ENCODE measurements around the gene ARHGAP6.

ARHGAP6 gene

DNA sequence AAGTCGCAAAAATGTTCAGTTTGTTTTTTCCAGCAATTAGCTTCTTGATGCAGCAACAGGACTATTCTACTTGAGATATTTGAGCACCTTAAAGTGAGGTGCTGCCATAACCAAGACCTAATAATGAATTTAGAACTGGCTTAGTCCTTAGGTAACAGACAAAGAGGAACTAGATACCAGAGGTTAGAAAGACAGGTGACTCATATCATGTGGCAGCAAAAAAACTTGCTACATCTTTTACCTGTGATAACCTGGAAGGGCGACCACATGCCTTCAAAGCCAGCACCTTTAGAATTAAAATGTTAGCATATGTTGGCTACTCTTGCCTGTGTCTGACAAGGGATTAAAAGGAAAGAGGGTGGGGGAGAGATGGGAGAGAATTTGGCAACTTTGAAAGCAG lies 90.4 kb downstream of the ARHGAP6 start:
- FAIRE-seq: no peak

- FAIRE-seq: no peak
These were observed 98.0 kb downstream of the ARHGAP6 start for GRCh38 chrX:11567528-11568220.

GRCh38 chrX:11566789-11567188 lies 98.9 kb downstream of the ARHGAP6 start:
- FAIRE-seq: no peak

GRCh38 chrX:11566173-11566572 lies 99.5 kb downstream of the ARHGAP6 start:
- FAIRE-seq: no peak

DNA sequence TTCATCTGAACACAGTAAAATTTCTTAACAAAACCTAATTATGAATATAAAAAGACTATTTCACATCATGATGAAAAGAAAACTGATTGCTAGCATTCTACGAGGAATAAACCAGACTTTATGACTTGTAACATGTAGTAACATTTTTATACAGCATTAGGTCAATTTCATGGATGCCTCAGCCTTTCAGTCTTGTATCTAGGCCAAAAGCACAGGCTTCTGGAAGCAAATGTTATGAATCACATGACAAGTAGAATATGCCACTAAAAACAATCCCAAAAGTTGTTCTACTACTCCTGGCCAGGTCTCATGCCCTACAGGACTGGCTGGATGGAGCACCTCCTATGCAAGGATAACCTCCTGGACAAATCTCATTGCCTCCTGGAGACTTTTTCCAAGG lies 101.2 kb downstream of the ARHGAP6 start:
- FAIRE-seq: no peak

- no peak for FAIRE-seq
These were observed 103.2 kb downstream of the ARHGAP6 start for GRCh38 chrX:11562570-11562969.

GRCh38 chrX:11558972-11559371 lies 106.7 kb downstream of the ARHGAP6 start:
- no peak for FAIRE-seq

GRCh38 chrX:11557120-11557519 lies 108.6 kb downstream of the ARHGAP6 start:
- FAIRE-seq: peak; percentile 47

DNA sequence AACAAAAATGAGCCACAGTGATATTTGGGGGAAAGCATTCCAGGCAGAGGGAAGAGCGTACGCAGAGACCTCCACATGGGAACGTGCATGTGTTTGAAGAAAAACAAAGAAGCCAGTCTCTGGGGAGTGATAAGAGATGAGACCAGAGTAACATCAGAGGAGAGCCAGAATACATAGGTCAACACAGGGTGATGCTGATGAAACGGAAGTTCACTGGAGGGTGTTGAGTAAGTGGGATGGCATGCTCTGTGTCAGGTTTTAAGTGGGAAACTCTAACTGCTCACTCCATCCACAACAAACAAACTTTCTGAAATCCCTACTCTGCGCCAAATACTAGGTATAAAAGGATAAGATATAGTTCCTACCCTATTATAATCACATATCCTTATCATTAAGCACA lies 110.0 kb downstream of the ARHGAP6 start:
- FAIRE-seq: no peak

GRCh38 chrX:11553594-11553993 lies 112.1 kb downstream of the ARHGAP6 start:
- no peak for FAIRE-seq

GRCh38 chrX:11551151-11551550 lies 114.6 kb downstream of the ARHGAP6 start:
- no peak for FAIRE-seq

- no peak for FAIRE-seq
These were observed 118.8 kb downstream of the ARHGAP6 start for GRCh38 chrX:11546917-11547316.

DNA sequence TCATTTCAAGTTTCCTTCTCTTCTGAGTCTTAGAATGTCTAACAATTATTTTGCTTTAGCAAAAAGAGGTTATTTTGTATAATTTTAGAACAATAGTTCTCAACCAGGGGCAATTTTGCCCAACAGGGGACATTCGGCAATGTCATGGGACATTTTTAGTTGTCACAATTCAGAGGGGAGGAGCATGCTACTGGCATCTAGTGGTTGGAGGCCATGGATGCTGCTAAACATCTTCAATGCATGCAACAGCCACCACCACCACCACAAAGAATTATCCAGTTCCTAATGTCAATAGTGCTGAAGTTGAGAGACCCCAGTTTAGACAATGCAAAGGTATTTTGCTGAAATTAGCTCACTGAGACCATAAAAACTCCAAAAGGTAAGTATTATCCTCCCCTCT lies 122.5 kb downstream of the ARHGAP6 start:
- FAIRE-seq: no peak

GRCh38 chrX:11541510-11541909 lies 124.2 kb downstream of the ARHGAP6 start:
- FAIRE-seq: no peak

DNA sequence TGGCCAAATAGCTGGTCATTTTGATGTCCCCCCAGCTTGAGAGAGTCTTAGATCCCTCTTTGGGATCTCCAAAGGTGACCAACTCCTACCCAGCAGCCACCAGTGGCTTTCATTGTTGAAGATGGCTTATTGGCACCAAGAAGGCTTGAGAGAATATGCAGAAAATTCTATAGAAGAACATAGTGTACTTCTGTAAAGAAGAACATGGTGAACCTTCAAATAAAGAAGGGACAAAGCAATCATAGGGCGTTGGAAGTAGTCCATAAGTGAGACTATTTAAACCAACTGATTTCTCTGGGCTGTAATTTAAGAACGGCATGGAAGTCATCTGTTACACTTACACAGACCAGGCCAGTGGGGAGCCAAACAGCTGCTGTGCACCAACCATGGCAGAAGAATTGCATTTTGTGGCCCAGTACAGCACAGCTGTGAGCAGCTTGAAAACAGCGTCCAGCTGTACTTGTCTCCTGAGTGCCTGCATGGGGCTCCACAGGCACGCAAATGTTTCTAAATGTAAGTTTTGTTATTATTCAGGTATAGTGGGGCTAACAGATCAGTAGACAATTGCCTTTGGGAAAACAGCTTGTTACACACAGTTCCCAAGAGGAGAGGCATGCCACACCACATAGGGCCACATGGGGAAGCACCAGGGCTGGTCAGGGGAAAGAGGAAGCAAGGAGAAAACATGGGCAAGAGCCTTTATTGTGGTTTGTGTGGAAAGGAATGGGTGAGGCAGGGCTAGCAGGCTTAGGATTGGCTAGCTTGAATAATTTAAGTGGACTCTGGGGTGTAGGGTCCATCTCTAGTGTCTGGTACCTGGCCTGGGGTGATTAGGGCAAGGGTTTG lies 125.0 kb downstream of the ARHGAP6 start:
- no peak for FAIRE-seq

DNA sequence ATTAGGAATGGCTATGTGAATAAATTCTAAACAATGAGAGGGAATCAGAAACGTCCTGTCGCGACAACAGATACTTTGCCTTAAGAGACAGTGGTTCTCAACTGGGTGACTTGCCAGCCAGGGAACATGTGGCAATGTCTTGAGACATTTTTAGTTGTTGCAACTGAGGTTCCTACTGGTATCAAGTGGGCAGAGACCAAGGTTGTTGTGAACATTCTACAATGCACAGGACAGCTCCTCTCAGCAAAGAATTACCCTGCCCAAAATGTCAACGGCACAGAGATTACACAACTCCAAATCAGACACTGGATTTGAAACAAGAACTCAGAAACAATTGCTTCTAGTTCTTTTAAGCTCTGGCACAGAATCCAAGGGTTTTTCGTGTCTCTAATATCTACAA lies 128.6 kb downstream of the ARHGAP6 start:
- no peak for FAIRE-seq

- no peak for FAIRE-seq
These were observed 130.4 kb downstream of the ARHGAP6 start for GRCh38 chrX:11535156-11535919.

DNA sequence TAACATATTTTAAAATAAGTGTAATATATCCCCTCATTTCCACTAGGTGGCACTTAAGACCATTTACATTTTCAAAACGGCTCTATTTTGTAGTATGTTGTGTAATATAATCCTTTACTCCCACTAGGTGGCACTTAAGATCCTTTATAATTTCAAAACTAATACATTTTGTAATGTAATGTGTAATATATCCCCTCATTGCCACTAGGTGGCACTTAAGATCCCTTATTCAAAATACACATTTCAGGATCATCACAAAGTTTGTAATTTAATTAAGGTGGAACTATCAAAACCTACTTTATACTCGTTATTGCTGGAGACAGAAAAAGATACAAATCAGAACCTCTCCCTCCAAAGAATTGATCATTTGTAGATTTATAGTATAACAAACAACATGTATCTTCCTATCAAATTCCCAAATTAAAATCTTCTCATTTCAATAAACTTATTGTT lies 132.5 kb downstream of the ARHGAP6 start:
- peak; percentile 99 for FAIRE-seq

DNA sequence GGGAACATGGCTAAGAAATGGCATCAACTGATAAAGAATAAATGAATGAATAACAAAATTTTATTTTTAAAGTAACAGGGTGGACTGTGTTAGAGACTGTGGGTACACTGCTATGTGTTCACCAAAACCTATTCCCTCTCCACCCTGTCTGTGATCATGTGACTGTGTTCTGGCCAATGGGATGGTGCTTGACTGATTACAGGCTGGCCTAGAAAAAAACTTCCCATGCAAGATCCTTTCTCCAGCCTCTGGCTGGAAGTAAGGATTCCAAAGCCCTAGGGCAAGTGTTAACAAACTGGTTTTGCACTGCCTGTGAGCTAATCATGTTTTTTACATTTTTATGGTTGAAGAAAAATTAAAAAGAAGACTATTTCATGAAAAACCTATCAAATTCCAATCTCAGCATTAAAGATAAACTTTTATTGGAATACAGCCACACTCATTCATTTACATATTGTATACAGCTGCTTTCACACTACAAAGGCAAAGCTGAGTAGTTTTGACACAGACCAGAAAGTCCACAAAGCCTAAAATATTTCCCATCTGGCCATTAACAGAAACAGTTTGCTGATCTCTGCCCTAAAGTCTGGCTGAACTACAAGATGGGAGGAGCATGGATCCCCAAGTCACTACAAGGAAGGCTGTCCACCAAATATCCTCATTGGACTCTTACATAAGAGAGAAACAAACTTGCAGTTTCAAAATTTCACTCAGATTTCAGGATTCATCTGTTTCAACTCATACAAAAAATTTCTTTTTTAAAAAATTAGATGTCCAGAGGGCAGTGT lies 133.2 kb downstream of the ARHGAP6 start:
- FAIRE-seq: no peak

GRCh38 chrX:11531226-11531625 lies 134.5 kb downstream of the ARHGAP6 start:
- no peak for FAIRE-seq

GRCh38 chrX:11530621-11531020 lies 135.1 kb downstream of the ARHGAP6 start:
- FAIRE-seq: no peak

GRCh38 chrX:11528623-11529022 lies 137.1 kb downstream of the ARHGAP6 start:
- FAIRE-seq: no peak

DNA sequence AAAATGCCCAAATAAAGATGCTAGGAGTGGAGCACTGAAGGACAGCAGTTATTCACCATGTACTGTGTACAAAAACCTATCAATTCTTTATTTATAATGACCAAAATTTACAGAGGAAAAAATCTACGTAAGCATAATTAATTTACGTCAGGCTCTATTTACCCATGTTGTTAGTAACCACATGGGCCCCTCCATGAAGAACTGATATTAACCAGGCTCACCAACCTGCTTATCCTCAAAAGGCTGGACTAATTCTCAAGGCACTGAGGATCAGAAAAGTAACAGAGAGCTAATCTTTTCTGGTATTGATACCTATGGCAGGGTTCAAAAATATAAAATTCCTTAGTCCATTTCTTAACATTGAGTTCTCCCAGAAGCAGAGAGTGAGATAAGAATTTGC lies 140.0 kb downstream of the ARHGAP6 start:
- FAIRE-seq: no peak
